Measurements from ENCODE around the gene THAP10. TPM values are rescaled to one million over a fixed set of nuclear protein-coding genes. Genes with fewer than 3 reads are reported as not detected.

Gene THAP10
- total and polyA plus RNA-seq, 4 donors = 1.2 to 3.1 (median 2.2) TPM

- peaks cover 0 to 3% (median 2%) of the 10 kb centered on the region in 3 donors for H3K27me3 ChIP-seq (ENCODE audit: control insufficient read depth in 3 of 3, insufficient read depth in 3 of 3, low read length in 2 of 3)
- peaks cover 5 to 41% (median 17%) of the 10 kb centered on the region in 5 donors for H3K4me1 ChIP-seq (ENCODE audit: control insufficient read depth in 5 of 5, insufficient read depth in 5 of 5, low read length in 5 of 5)
- no peak for TF ChIP-seq CTCF (IDR thresholded peaks at IDR 0.05; ENCODE audit: control extremely low read depth, extremely low read depth)
- DNase-seq (no peak), ATAC-seq (ENCODE audit: insufficient read depth, low FRiP score) (no peak)
- H3K9ac ChIP-seq (ENCODE audit: insufficient read depth in 1 of 2, low read length in 2 of 2) = no peak overlapping the region
- peak overlapping the region in 1 of 2 donors; percentile 57 for H3K27ac ChIP-seq (ENCODE audit: low read depth in 1 of 2, low read length in 1 of 2)
- peaks cover 0 to 7% (median 3%) of the 10 kb centered on the region in 4 donors for H3K36me3 ChIP-seq (ENCODE audit: control insufficient read depth in 4 of 4, insufficient read depth in 4 of 4, low read length in 4 of 4)
- 76 to 83% methylated on average over 2 of the region's 2 CpGs for WGBS, 2 donors
- no peak overlapping the region for H3K4me3 ChIP-seq
- peaks cover 0 to 2% (median 0%) of the 10 kb centered on the region in 4 donors for H3K9me3 ChIP-seq (ENCODE audit: control insufficient read depth in 4 of 4, insufficient read depth in 3 of 4, low read length in 3 of 4)
These were observed 36.5 kb downstream of the THAP10 start for GRCh38 chr15:70855764-70856163.

GRCh38 chr15:70854666-70854976, 37.6 kb downstream of the THAP10 start:
- Histone ChIP-seq H3K9ac (ENCODE audit: insufficient read depth in 1 of 2, low read length in 2 of 2) (peak overlapping the region; percentile 20 to 81), H3K27ac (ENCODE audit: low read depth in 1 of 2, low read length in 1 of 2) (peak overlapping the region; percentile 92 to 95), H3K36me3 (ENCODE audit: control insufficient read depth in 4 of 4, insufficient read depth in 4 of 4, low read length in 4 of 4) (peaks cover 0 to 14% (median 5%) of the 10 kb centered on the region in 4 donors), H3K4me1 (ENCODE audit: control insufficient read depth in 5 of 5, insufficient read depth in 5 of 5, low read length in 5 of 5) (peaks cover 5 to 41% (median 17%) of the 10 kb centered on the region in 5 donors), H3K4me3 (peak overlapping the region; percentile 77), H3K9me3 (ENCODE audit: control insufficient read depth in 4 of 4, insufficient read depth in 3 of 4, low read length in 3 of 4) (peaks cover 0 to 2% (median 0%) of the 10 kb centered on the region in 4 donors), H3K27me3 (ENCODE audit: control insufficient read depth in 3 of 3, insufficient read depth in 3 of 3, low read length in 2 of 3) (peaks cover 0 to 3% (median 2%) of the 10 kb centered on the region in 3 donors)
- WGBS, 2 donors = 54 to 55% methylated on average over 4 of the region's 4 CpGs
- DNase-seq = peak in 1 of 3 donors; percentile 71
- ATAC-seq (ENCODE audit: insufficient read depth, low FRiP score) = no peak
- TF ChIP-seq CTCF (IDR thresholded peaks at IDR 0.05; ENCODE audit: control extremely low read depth, extremely low read depth) = no peak

GRCh38 chr15:70853973-70854665, 38.1 kb downstream of the THAP10 start, which contains the start of gene LARP6:
LARP6 (minus strand) TSS chr15:70854157; CDS start chr15:70854088, 69 bp downstream.
- Histone ChIP-seq H3K4me3 (peak within 1 kb of the TSS; percentile 77), H3K27me3 (ENCODE audit: control insufficient read depth in 3 of 3, insufficient read depth in 3 of 3, low read length in 2 of 3) (peaks cover 0 to 3% (median 2%) of the 10 kb centered on the region in 3 donors), H3K9ac (ENCODE audit: insufficient read depth in 1 of 2, low read length in 2 of 2) (peak within 1 kb of the TSS; percentile 66 to 84), H3K27ac (ENCODE audit: low read depth in 1 of 2, low read length in 1 of 2) (peak within 1 kb of the TSS; percentile 92 to 95), H3K36me3 (ENCODE audit: control insufficient read depth in 4 of 4, insufficient read depth in 4 of 4, low read length in 4 of 4) (peaks cover 0 to 14% (median 5%) of the 10 kb centered on the region in 4 donors), H3K9me3 (ENCODE audit: control insufficient read depth in 4 of 4, insufficient read depth in 3 of 4, low read length in 3 of 4) (no peaks in the 10 kb centered on the region), H3K4me1 (ENCODE audit: control insufficient read depth in 5 of 5, insufficient read depth in 5 of 5, low read length in 5 of 5) (peaks cover 5 to 39% (median 12%) of the 10 kb centered on the region in 5 donors)
- no peak for TF ChIP-seq CTCF (IDR thresholded peaks at IDR 0.05; ENCODE audit: control extremely low read depth, extremely low read depth)
- WGBS, 2 donors = 1 to 2% methylated on average over 26 to 78 of the region's 78 CpGs
- ATAC-seq (ENCODE audit: insufficient read depth, low FRiP score) (peak; percentile 64), DNase-seq (peak; percentile 76 to 84 (median 81))
